Nephron progenitor cell (in vitro differentiated cells): ENCODE data around the gene KCND3.

Experiments used
- DNase-seq: peaks from one replicate; pipeline ENCODE4 v3.0.0; 2021
- H3K27ac Mint-ChIP-seq: 2 replicates; pipeline ENCODE4 v1.8.0; 2021; ENCODE audit warnings: mild to moderate bottlenecking, moderate library complexity, mixed read lengths
- H3K27me3 Mint-ChIP-seq: 2 replicates; pipeline ENCODE4 v1.8.0; 2021; ENCODE audit warnings: mild to moderate bottlenecking, low read depth, mixed read lengths; ENCODE audit not compliant: poor library complexity
- H3K36me3 Mint-ChIP-seq: 2 replicates; pipeline ENCODE4 v1.8.0; 2021; ENCODE audit warnings: low read depth, mixed read lengths
- H3K4me1 Mint-ChIP-seq: 2 replicates; pipeline ENCODE4 v1.8.0; 2021; ENCODE audit warnings: mixed read lengths
- H3K4me3 Mint-ChIP-seq: 2 replicates; pipeline ENCODE4 v1.8.0; 2021; ENCODE audit warnings: mild to moderate bottlenecking, moderate library complexity, mixed read lengths
- H3K9me3 Mint-ChIP-seq: 2 replicates; pipeline ENCODE4 v1.8.0; 2021; ENCODE audit warnings: mild to moderate bottlenecking, moderate library complexity, mixed read lengths
- TF ChIP-seq, protein P1 (sequence below): fragments of 200-600 bp; sonication (generic); IDR thresholded peaks from 2 replicates; pipeline ENCODE4 v1.5.0; 2021; ENCODE audit warnings: antibody characterized with exemption

KCND3 gene

DNA sequence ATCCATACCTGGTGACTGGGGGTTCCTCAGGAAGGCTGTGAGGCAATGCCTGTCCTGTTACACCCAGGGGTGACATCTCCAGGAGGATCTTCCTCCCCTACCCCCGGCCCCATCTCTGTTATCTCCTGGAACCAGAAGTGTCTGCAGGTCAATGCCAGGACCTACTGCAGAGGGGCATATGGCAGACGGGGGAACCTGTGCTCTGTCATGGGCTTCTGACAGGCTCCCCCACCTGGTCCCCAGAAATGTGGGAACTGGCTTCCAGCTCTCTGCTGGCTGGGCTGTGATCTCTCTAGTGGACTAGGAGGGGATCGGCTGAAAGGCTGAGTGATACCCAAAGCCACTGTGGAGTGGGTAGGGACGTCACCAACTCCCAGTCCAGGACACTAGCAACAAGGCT lies 21.0 kb downstream of the KCND3 start:
- peaks cover 62% of the 10 kb centered on the region for H3K27me3 Mint-ChIP-seq
- DNase-seq, result no peak
- H3K9me3 Mint-ChIP-seq, result no peaks in the 10 kb centered on the region
- H3K36me3 Mint-ChIP-seq, result no peaks in the 10 kb centered on the region
- TF ChIP-seq, protein P1, sequence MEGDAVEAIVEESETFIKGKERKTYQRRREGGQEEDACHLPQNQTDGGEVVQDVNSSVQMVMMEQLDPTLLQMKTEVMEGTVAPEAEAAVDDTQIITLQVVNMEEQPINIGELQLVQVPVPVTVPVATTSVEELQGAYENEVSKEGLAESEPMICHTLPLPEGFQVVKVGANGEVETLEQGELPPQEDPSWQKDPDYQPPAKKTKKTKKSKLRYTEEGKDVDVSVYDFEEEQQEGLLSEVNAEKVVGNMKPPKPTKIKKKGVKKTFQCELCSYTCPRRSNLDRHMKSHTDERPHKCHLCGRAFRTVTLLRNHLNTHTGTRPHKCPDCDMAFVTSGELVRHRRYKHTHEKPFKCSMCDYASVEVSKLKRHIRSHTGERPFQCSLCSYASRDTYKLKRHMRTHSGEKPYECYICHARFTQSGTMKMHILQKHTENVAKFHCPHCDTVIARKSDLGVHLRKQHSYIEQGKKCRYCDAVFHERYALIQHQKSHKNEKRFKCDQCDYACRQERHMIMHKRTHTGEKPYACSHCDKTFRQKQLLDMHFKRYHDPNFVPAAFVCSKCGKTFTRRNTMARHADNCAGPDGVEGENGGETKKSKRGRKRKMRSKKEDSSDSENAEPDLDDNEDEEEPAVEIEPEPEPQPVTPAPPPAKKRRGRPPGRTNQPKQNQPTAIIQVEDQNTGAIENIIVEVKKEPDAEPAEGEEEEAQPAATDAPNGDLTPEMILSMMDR, result no peak
- H3K4me3 Mint-ChIP-seq, result no peak overlapping the region
- H3K27ac Mint-ChIP-seq, result no peak overlapping the region
- H3K4me1 Mint-ChIP-seq, result peaks cover 24% of the 10 kb centered on the region

DNA sequence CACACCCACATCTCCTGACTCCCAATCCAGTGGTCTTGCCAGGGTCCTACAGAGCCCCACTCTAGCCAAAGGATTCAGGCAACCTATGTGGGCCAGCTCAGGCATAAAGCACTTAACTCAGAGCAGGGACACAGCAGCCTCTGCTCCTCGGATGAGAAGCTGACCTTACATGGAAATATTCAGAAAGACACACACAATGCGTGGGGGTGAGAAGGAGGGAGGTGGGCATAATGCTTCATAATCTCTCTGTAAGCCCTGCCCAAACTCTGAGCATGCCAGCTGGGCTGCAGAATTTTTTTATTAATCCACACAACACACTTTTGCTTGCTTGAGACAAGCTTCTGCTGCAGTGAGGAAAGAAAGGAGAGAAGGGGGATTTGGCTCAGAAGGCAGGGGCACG lies 21.6 kb downstream of the KCND3 start:
- peaks cover 62% of the 10 kb centered on the region for H3K27me3 Mint-ChIP-seq
- H3K4me1 Mint-ChIP-seq, result peaks cover 24% of the 10 kb centered on the region
- no peak for DNase-seq
- no peak overlapping the region for H3K27ac Mint-ChIP-seq
- H3K9me3 Mint-ChIP-seq, result no peaks in the 10 kb centered on the region
- TF ChIP-seq, protein P1, result no peak
- H3K4me3 Mint-ChIP-seq, result no peak overlapping the region
- H3K36me3 Mint-ChIP-seq, result no peaks in the 10 kb centered on the region

DNA sequence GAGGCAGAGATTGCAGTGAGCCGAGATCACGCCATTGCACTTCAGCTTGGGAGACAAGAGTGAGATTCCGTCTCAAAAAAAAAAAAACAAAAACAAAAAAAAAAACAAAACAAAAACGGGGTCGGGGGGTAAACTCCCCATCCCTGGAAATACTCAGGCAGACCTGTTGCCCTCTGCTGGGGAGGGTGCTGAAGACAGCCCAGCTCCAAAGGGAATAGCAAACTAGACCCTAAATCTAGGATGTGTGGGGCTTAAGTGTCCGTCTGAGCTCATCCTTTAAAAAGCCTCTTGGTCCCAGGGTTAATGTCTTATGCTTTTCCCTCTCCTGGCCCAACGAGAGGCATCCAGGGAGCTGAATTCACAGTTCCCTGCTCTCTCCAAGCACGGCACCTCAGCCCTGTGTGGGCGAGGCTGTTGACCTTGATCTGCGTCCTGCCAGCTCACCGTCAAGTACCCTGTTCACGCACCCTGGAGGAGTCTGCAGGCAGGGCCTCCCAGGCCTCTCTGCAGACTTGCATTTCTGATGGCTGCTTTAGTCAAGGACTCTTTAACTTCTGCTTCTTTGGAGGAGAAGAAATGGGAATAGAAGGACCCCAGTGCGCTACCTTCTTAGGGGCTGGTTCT lies 22.3 kb downstream of the KCND3 start:
- Mint-ChIP-seq H3K27me3 (peaks cover 62% of the 10 kb centered on the region), H3K9me3 (no peaks in the 10 kb centered on the region), H3K4me1 (peaks cover 24% of the 10 kb centered on the region), H3K36me3 (no peaks in the 10 kb centered on the region), H3K4me3 (no peak overlapping the region), H3K27ac (no peak overlapping the region)
- TF ChIP-seq, protein P1, result no peak
- no peak for DNase-seq

DNA sequence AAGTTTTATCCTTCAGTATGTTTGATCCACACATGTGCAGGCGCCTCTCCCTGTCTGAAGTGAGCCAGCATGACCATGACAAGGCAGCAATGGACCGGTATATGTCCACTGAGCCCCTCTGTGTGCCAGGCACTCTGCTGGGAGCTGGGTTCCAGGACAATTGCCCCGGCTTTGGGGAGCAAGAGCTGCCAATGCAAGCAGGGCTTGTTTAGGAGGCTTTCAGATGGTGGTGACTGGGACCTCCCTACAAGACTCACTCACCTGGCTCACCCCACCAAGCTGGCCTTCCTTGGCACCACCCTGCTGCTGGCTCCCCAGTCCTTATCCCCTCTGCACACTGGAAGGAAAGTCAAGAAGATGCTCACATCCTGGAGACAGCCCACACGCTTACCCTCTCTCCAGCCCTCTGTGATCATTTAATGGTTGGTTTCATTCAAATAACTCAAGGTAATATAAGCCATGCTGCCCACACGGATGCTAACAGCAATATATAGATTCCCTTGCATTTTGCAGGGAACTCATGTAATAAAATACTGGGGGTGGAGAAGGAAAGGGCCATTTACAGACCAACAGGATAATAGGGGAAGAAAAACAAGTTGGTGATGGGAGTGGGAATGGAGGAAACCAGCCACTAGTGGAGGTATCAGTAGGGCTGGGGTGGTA lies 23.6 kb downstream of the KCND3 start:
- TF ChIP-seq, protein P1, result no peak
- Mint-ChIP-seq H3K4me1 (peaks cover 24% of the 10 kb centered on the region), H3K27ac (no peak overlapping the region), H3K9me3 (no peaks in the 10 kb centered on the region), H3K36me3 (no peaks in the 10 kb centered on the region), H3K4me3 (no peak overlapping the region), H3K27me3 (peaks cover 67% of the 10 kb centered on the region)
- no peak for DNase-seq

DNA sequence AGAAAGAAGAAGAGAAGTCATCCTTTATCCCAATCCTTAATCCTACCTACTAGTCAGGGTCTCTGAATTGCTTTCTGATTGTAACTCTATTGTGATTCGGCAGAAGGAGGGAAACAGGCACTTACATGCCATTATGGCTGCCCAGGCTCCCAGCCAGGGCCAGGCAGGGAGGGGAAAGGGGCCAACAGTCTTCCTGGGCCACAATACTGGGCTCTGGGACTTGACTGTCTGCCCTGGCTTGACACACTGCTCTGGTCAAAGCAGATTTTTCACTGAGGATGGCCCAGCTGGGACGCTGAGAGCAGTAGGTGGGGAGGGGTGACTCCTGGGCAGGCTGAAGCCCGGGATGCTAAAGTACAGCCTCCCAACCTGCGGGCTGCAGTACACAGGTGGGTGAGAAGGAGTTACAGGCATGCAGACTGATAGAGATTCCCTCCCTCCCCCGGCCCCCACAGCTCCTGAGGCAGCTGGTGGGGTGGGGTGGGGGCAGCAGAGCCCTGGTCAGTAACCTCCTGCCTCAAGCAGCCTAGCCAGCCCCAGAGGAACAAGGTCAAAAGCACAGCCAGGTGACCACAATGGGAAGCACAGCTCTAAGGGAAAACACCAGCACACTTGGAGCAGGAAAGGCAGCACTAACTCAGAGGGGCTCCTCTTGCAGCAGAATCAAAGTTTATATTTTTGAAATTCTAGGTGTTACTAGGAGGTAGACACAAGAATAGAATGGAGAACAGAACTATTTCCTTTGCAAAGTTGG lies 25.3 kb downstream of the KCND3 start:
- Mint-ChIP-seq H3K36me3 (no peaks in the 10 kb centered on the region), H3K4me3 (no peak overlapping the region), H3K27ac (no peak overlapping the region), H3K9me3 (no peaks in the 10 kb centered on the region), H3K27me3 (peaks cover 59% of the 10 kb centered on the region), H3K4me1 (peaks cover 15% of the 10 kb centered on the region)
- DNase-seq, result no peak
- TF ChIP-seq, protein P1, result no peak
